Smooth muscle cell (in vitro differentiated cells): ENCODE data around the gene MAP2K6. TPM values are rescaled to one million over a fixed set of nuclear protein-coding genes. Genes with fewer than 3 reads are reported as not detected.

ENCODE experiments used
- DNase-seq: peaks from one replicate; lab custom pipeline; 2025; ENCODE audit not compliant: unreplicated experiment; lab: John Stamatoyannopoulos, UW
- H2AFZ ChIP-seq: fragments of 200-600 bp; sonication (generic); 2 replicates; pipeline ENCODE4 v1.6.0; 2016; ENCODE audit warnings: antibody characterized with exemption, low read depth, mild to moderate bottlenecking
- H3F3A ChIP-seq: fragments of 200-600 bp; sonication (generic); 2 replicates; pipeline ENCODE4 v1.6.0; 2017; ENCODE audit warnings: antibody characterized with exemption, low read depth
- H3K27ac ChIP-seq: fragments of 200-600 bp; sonication (generic); 2 replicates; pipeline ENCODE4 v1.5.1; 2016; ENCODE audit warnings: low read depth, mild to moderate bottlenecking
- H3K27me3 ChIP-seq: fragments of 200-600 bp; sonication (generic); 2 replicates; pipeline ENCODE4 v1.6.1; 2016; ENCODE audit warnings: low read depth, mild to moderate bottlenecking
- H3K36me3 ChIP-seq: fragments of 200-600 bp; sonication (generic); 2 replicates; pipeline ENCODE4 v1.5.1; 2016; ENCODE audit warnings: low read depth
- H3K4me1 ChIP-seq: fragments of 200-600 bp; sonication (generic); 2 replicates; pipeline ENCODE4 v1.5.1; 2016; ENCODE audit warnings: low read depth
- H3K4me2 ChIP-seq: fragments of 200-600 bp; sonication (generic); 2 replicates; pipeline ENCODE4 v1.6.0; 2016; ENCODE audit warnings: mild to moderate bottlenecking
- H3K4me3 ChIP-seq: fragments of 200-600 bp; sonication (generic); 2 replicates; pipeline ENCODE4 v1.5.1; 2016; ENCODE audit warnings: mild to moderate bottlenecking
- H3K79me2 ChIP-seq: fragments of 200-600 bp; sonication (generic); 2 replicates; pipeline ENCODE4 v1.6.0; 2016; ENCODE audit warnings: low read depth, mild to moderate bottlenecking
- H3K9ac ChIP-seq: fragments of 200-600 bp; sonication (generic); 2 replicates; pipeline ENCODE4 v1.6.0; 2016; ENCODE audit warnings: low read depth
- H3K9me3 ChIP-seq: fragments of 200-600 bp; sonication (generic); replicated peaks from 2 replicates; pipeline ENCODE4 v1.5.1; 2016; ENCODE audit warnings: low read depth
- H4K20me1 ChIP-seq: fragments of 200-600 bp; sonication (generic); 2 replicates; pipeline ENCODE4 v1.6.0; 2016; ENCODE audit warnings: low read depth
- CTCF ChIP-seq: fragments of 200-600 bp; sonication (generic); IDR thresholded peaks from 2 replicates; pipeline ENCODE4 v1.5.1; 2017; ENCODE audit warnings: borderline replicate concordance, mild to moderate bottlenecking, antibody characterized with exemption; ENCODE audit not compliant: insufficient read depth, poor library complexity, severe bottlenecking
- WGBS: methylation state at CpG from one replicate; pipeline ENCODE4 v1.1.7; 2016; ENCODE audit warnings: low lambda C conversion rate; 5-methylcytosine and 5-hydroxymethylcytosine counted together
- polyA plus RNA-seq: library from polyadenylated mRNA; unstranded; fragments of >200 nt; fragmentation: Nextera tagmentation; extraction: Ambion mirVana; gene quantifications from 2 replicates; pipeline ENCODE4 v1.2.1, GENCODE V29; 2016
- total RNA-seq: library from RNA; depleted of rRNA; stranded (reverse); fragments of >200 nt; gene quantifications from 2 replicates; pipeline ENCODE4 v1.2.3, GENCODE V29; 2014

MAP2K6 gene
- total and polyA plus RNA-seq, 2 experiments from 2014 or later: 5.0 to 8.1 TPM

DNA sequence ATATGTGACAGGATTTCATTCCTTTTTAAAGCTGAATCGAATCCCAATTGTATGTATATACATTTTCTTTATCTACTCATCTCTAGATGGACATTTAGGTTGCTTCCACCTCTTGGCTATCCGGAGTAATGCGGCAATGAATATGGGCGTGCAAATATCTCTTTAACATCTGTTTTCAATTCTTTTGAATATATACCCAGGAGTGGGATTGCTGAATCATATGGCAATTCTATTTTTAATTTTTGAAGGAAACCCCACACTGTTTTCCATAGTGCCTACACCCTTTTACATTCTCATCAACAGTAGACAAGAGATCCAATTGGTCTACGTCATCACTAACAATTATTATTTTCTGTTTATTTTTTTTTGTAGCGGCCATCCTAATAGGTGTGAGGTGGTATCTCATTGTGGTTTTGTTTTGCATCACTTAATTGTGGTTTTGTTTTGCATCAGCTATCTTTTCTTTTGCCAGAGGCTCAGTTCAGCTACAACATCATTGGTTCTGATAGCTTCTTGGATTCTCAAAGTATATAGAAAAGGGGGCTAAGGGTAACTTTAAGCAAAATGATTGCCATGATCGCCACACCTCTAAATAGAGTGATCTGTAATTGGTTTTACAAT, 25.6 kb upstream of the MAP2K6 start:
- WGBS: 88% methylated on average over 7 of the region's 7 CpGs
- H3K27ac ChIP-seq: no peak overlapping the region
- no peak overlapping the region for H2AFZ ChIP-seq
- no peaks in the 10 kb centered on the region for H4K20me1 ChIP-seq
- DNase-seq: no peak
- no peaks in the 10 kb centered on the region for H3K4me1 ChIP-seq
- H3K27me3 ChIP-seq: peaks cover 21% of the 10 kb centered on the region
- TF ChIP-seq CTCF: no peak
- H3K36me3 ChIP-seq: no peaks in the 10 kb centered on the region
- H3K79me2 ChIP-seq: no peaks in the 10 kb centered on the region
- H3F3A ChIP-seq: no peaks in the 10 kb centered on the region
- H3K4me3 ChIP-seq: no peak overlapping the region
- H3K9ac ChIP-seq: no peak overlapping the region
- H3K9me3 ChIP-seq: no peaks in the 10 kb centered on the region
- H3K4me2 ChIP-seq: no peak overlapping the region

- Histone ChIP-seq H2AFZ (no peak overlapping the region), H3K9ac (no peak overlapping the region), H3K9me3 (no peaks in the 10 kb centered on the region), H3K4me1 (no peaks in the 10 kb centered on the region), H3K79me2 (no peaks in the 10 kb centered on the region), H3K27me3 (peaks cover 21% of the 10 kb centered on the region), H3K27ac (no peak overlapping the region), H3K36me3 (no peaks in the 10 kb centered on the region), H3K4me2 (no peak overlapping the region), H4K20me1 (no peaks in the 10 kb centered on the region), H3K4me3 (peak overlapping the region; percentile 10), H3F3A (no peaks in the 10 kb centered on the region)
- no peak for TF ChIP-seq CTCF
- DNase-seq: no peak
- 87% methylated on average over 15 of the region's 15 CpGs for WGBS
Observed at GRCh38 chr17:69390795-69391501, 23.5 kb upstream of the MAP2K6 start.

- H3K9me3 ChIP-seq: no peaks in the 10 kb centered on the region
- TF ChIP-seq CTCF: no peak
- no peak overlapping the region for H3K27ac ChIP-seq
- no peak overlapping the region for H3K4me3 ChIP-seq
- H3K36me3 ChIP-seq: no peaks in the 10 kb centered on the region
- no peak for DNase-seq
- H3K79me2 ChIP-seq: no peaks in the 10 kb centered on the region
- H3K27me3 ChIP-seq: no peaks in the 10 kb centered on the region
- H4K20me1 ChIP-seq: no peaks in the 10 kb centered on the region
- no peaks in the 10 kb centered on the region for H3F3A ChIP-seq
- H3K9ac ChIP-seq: no peak overlapping the region
- WGBS: 64% methylated on average over 3 of the region's 3 CpGs
- H3K4me2 ChIP-seq: no peak overlapping the region
- no peaks in the 10 kb centered on the region for H3K4me1 ChIP-seq
- no peak overlapping the region for H2AFZ ChIP-seq
Observed at GRCh38 chr17:69401251-69401650, 13.2 kb upstream of the MAP2K6 start.
